ENCODE data around the gene BMPR1B. TPM values are rescaled to one million over a fixed set of nuclear protein-coding genes. Genes with fewer than 3 reads are reported as not detected.

BMPR1B gene
- total and polyA plus RNA-seq, 12 donors: 0.04 to 7.8 (median 2.5) TPM

DNA sequence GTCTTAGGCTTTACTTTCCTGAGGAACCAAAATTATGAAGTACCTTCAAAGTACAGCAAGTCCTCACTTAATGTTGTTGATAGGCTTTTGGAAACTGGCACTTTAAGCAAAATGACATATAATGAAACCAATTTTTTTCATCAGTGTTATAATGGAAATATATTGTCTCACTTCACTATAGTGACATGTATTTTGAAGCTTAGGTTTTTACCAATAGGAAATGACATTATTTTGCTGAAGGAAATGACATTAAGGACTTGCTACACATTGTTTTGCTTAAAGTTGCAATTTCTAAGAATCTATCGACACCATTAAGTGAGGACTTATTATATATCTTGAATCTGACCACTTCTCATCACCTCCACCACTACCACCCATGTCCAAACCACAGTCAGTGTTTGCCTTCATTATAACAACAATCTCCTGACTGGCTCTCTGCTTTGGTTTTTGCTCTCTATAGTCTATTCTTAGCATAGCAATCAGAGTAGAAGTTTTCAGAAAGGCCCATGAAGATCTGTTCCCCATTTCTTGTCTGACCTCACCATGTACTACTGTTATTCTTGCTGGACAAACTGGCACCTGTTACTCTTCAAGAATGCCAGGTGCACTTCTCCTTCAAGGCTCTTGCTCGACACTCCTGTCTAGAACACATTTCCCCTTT, 311.2 kb downstream of the BMPR1B start:
- no peaks in the 10 kb centered on the region for H3K27me3 ChIP-seq
- ATAC-seq: no peak
- no peaks in the 10 kb centered on the region for H3K36me3 ChIP-seq
- H3K4me1 ChIP-seq: peaks cover 0 to 4% (median 0%) of the 10 kb centered on the region in 9 donors
- H3K4me3 ChIP-seq: no peak overlapping the region
- WGBS, 2 donors: 78 to 88% methylated on average over 2 of the region's 2 CpGs
- TF ChIP-seq, protein P1, sequence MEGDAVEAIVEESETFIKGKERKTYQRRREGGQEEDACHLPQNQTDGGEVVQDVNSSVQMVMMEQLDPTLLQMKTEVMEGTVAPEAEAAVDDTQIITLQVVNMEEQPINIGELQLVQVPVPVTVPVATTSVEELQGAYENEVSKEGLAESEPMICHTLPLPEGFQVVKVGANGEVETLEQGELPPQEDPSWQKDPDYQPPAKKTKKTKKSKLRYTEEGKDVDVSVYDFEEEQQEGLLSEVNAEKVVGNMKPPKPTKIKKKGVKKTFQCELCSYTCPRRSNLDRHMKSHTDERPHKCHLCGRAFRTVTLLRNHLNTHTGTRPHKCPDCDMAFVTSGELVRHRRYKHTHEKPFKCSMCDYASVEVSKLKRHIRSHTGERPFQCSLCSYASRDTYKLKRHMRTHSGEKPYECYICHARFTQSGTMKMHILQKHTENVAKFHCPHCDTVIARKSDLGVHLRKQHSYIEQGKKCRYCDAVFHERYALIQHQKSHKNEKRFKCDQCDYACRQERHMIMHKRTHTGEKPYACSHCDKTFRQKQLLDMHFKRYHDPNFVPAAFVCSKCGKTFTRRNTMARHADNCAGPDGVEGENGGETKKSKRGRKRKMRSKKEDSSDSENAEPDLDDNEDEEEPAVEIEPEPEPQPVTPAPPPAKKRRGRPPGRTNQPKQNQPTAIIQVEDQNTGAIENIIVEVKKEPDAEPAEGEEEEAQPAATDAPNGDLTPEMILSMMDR (IDR thresholded peaks at IDR 0.05): no peak
- H3K9me3 ChIP-seq: peaks cover 0 to 3% (median 0%) of the 10 kb centered on the region in 11 donors
- intact Hi-C loops (cut with DNase I): no loop called here
- no peak overlapping the region for H3K27ac ChIP-seq
- no peak for DNase-seq

DNA sequence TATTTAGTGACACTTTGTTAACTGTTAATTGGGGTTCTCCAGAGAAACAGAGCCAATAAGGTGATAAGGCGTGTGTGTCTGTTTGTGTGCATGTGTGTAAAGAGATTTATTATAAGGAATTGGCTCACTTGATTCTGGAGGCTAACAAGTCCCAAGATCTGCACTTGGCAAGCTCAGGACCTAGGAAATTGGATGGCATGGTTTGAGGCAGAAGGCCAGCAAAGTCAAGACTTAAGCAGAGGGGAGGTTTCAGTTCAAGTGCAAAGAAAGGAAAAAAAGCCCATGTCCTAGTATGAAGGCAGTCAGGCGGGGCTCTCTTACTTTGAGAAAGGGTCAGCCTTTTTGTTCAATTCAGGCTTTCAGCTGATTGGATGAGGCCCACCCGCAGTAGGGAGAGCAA, 314.1 kb downstream of the BMPR1B start:
- TF ChIP-seq, protein P1 (IDR thresholded peaks at IDR 0.05): no peak
- peaks cover 0 to 3% (median 0%) of the 10 kb centered on the region in 11 donors for H3K9me3 ChIP-seq
- DNase-seq (no peak), ATAC-seq (no peak)
- no peaks in the 10 kb centered on the region for H3K4me1 ChIP-seq
- intact Hi-C loops (cut with DNase I): no loop called here
- H3K36me3 ChIP-seq: no peaks in the 10 kb centered on the region
- H3K27ac ChIP-seq: no peak overlapping the region
- H3K27me3 ChIP-seq: no peaks in the 10 kb centered on the region
- 95 to 98% methylated on average over 3 of the region's 3 CpGs for WGBS, 2 donors
- H3K4me3 ChIP-seq: no peak overlapping the region

DNA sequence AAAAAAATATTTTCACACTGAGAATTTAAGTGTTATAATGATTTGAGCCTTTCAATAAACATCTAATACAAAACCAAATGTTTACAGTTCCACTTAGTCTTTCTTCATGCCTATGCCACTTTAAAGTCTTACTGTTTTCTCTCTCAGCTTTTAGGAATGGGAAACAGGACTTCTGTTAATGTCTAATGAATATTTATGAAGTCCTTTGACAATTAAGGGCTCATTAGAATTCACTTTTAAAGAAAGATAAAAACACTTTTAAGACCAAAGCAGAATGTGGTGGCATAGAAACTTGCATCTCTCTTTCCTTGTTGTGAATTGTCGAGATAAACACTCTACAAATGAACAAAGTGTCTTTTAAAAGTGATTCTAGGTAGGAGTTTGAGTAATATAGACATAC, 315.9 kb downstream of the BMPR1B start:
- TF ChIP-seq, protein P1 (IDR thresholded peaks at IDR 0.05): no peak
- intact Hi-C loops (cut with DNase I): no loop called here

DNA sequence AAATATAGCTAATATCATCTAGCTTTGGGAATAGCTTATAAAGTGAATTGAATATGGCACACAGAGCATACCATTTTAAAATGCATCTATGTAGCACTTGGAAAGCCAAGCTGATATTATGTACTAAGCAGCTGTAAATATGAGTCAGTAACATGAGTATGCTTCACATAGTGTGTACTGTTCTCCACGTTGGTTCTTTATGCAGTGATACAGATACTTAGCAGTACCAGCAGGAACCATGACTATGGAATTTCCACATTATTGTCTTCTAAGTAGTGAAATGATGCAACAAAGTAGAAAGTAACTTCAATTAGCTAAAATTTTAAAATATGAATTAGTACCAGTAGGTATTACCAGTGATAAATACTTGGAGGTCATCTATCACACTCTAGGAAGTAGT, 320.1 kb downstream of the BMPR1B start:
- no peaks in the 10 kb centered on the region for H3K27me3 ChIP-seq
- no peak for ATAC-seq
- H3K27ac ChIP-seq: no peak overlapping the region
- no peaks in the 10 kb centered on the region for H3K36me3 ChIP-seq
- no peaks in the 10 kb centered on the region for H3K9me3 ChIP-seq
- intact Hi-C loops (cut with DNase I): no loop called here
- DNase-seq: no peak
- TF ChIP-seq, protein P1 (IDR thresholded peaks at IDR 0.05): no peak
- H3K4me3 ChIP-seq: no peak overlapping the region
- H3K4me1 ChIP-seq: no peaks in the 10 kb centered on the region
- WGBS, 2 donors: 73 to 85% methylated on average over 1 of the region's 1 CpG

More for the DNA sequence above, 315.9 kb downstream of the BMPR1B start:
- no peaks in the 10 kb centered on the region for H3K36me3 ChIP-seq
- ATAC-seq (no peak), DNase-seq (no peak)
- no peak overlapping the region for H3K27ac ChIP-seq
- H3K4me1 ChIP-seq: no peaks in the 10 kb centered on the region
- peaks cover 0 to 3% (median 0%) of the 10 kb centered on the region in 11 donors for H3K9me3 ChIP-seq
- 90 to 95% methylated on average over 1 of the region's 1 CpG for WGBS, 2 donors
- no peak overlapping the region for H3K4me3 ChIP-seq
- no peaks in the 10 kb centered on the region for H3K27me3 ChIP-seq
